AG08396 (cell line): ENCODE measurements around the gene CEP128.

Source experiments
- DNase-seq: peaks from one replicate; pipeline ENCODE4 v3.0.0; 2012; ENCODE audit warnings: low spot score, mixed read lengths

The CEP128 gene

GRCh38 chr14:80771201-80771600, 170.3 kb downstream of the CEP128 start:
- DNase-seq, result no peak

- DNase-seq, result no peak
Observed at GRCh38 chr14:80770114-80770908, 171.2 kb downstream of the CEP128 start.

- DNase-seq, result no peak
Observed at GRCh38 chr14:80768646-80769045, 172.9 kb downstream of the CEP128 start.

- DNase-seq, result no peak
Observed at GRCh38 chr14:80764921-80765507, 176.5 kb downstream of the CEP128 start.

- DNase-seq, result no peak
Observed at GRCh38 chr14:80764496-80764895, 177.0 kb downstream of the CEP128 start.

- no peak for DNase-seq
Observed at GRCh38 chr14:80762641-80763228, 178.8 kb downstream of the CEP128 start.

GRCh38 chr14:80754696-80755095, 186.8 kb downstream of the CEP128 start:
- no peak for DNase-seq

- no peak for DNase-seq
Observed at GRCh38 chr14:80751285-80751684, 190.3 kb downstream of the CEP128 start.

GRCh38 chr14:80726211-80726610, 215.3 kb downstream of the CEP128 start:
- no peak for DNase-seq

GRCh38 chr14:80718940-80719339, 222.6 kb downstream of the CEP128 start:
- DNase-seq, result no peak

GRCh38 chr14:80714474-80714873, 227.1 kb downstream of the CEP128 start:
- no peak for DNase-seq

GRCh38 chr14:80713076-80713850, 228.3 kb downstream of the CEP128 start:
- no peak for DNase-seq

GRCh38 chr14:80705241-80705980, 236.1 kb downstream of the CEP128 start:
- DNase-seq, result no peak

- no peak for DNase-seq
Observed at GRCh38 chr14:80700601-80701000, 240.9 kb downstream of the CEP128 start.

- DNase-seq, result no peak
Observed at GRCh38 chr14:80699861-80700260, 241.7 kb downstream of the CEP128 start.

GRCh38 chr14:80698974-80699373, 242.6 kb downstream of the CEP128 start:
- DNase-seq, result no peak

GRCh38 chr14:80695869-80696268, 245.7 kb downstream of the CEP128 start:
- DNase-seq, result no peak

- no peak for DNase-seq
Observed at GRCh38 chr14:80692903-80693302, 248.6 kb downstream of the CEP128 start.

GRCh38 chr14:80681651-80682050, 259.9 kb downstream of the CEP128 start:
- no peak for DNase-seq

- DNase-seq, result no peak
Observed at GRCh38 chr14:80679273-80679672, 262.3 kb downstream of the CEP128 start.

- no peak for DNase-seq
Observed at GRCh38 chr14:80678436-80678835, 263.1 kb downstream of the CEP128 start.

- no peak for DNase-seq
Observed at GRCh38 chr14:80669426-80669825, 272.1 kb downstream of the CEP128 start.
